Stimulated activated memory B cell treated with anti-CD40 and anti-IgM and Interleukin-4, amounts not matched to agents 10 μg/mL and 1 μg/mL and 100 μg/mL, for 72 hours (primary cell): ENCODE measurements around the gene GSX2.

ENCODE experiments used
- ATAC-seq: fragments of 150-1000 bp; cut with Tn5 transposase; 2 replicates; pipeline ENCODE4 v1.10.0; 2021
- H3K27ac Mint-ChIP-seq: one replicate; pipeline ENCODE4 v1.8.0; 2022; ENCODE audit warnings: mild to moderate bottlenecking, mixed read lengths
- H3K27me3 Mint-ChIP-seq: one replicate; pipeline ENCODE4 v1.8.0; 2022; ENCODE audit warnings: mixed read lengths
- H3K36me3 Mint-ChIP-seq: one replicate; pipeline ENCODE4 v1.8.0; 2022; ENCODE audit warnings: mixed read lengths
- H3K4me1 Mint-ChIP-seq: one replicate; pipeline ENCODE4 v1.8.0; 2022; ENCODE audit warnings: mixed read lengths
- H3K4me3 Mint-ChIP-seq: one replicate; pipeline ENCODE4 v1.8.0; 2022; ENCODE audit warnings: mild to moderate bottlenecking, moderate library complexity, mixed read lengths
- H3K9me3 Mint-ChIP-seq: one replicate; pipeline ENCODE4 v1.8.0; 2022; ENCODE audit warnings: mixed read lengths

The GSX2 gene

GRCh38 chr4:54065282-54066087 lies 34.5 kb upstream of the GSX2 start:
- Mint-ChIP-seq H3K4me1 (peaks cover 37% of the 10 kb centered on the region), H3K9me3 (no peaks in the 10 kb centered on the region), H3K27ac (peak overlapping the region; percentile 96), H3K36me3 (no peaks in the 10 kb centered on the region), H3K4me3 (peak overlapping the region; percentile 90), H3K27me3 (no peaks in the 10 kb centered on the region)
- ATAC-seq, result no peak

DNA sequence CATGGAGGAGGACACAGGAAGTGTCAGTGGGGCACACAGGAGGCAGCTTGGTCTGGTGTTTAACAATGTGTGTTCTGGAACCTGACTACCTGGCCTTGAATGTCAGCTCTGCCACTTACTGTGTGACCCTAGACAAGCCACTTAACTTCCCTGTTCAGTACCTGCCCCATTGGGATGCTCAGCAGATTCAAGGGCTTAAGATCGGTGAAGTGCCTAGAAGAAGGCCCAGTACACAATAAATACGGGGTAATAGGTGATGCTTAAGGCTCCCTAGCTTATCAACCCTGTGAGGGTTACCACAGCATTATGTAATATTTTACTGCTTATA lies 33.9 kb upstream of the GSX2 start:
- Mint-ChIP-seq H3K36me3 (no peaks in the 10 kb centered on the region), H3K27me3 (no peaks in the 10 kb centered on the region), H3K9me3 (no peaks in the 10 kb centered on the region), H3K4me1 (peaks cover 36% of the 10 kb centered on the region), H3K4me3 (no peak overlapping the region), H3K27ac (no peak overlapping the region)
- ATAC-seq, result no peak

GRCh38 chr4:54066718-54067129 lies 33.2 kb upstream of the GSX2 start:
- peaks cover 29% of the 10 kb centered on the region for H3K4me1 Mint-ChIP-seq
- no peaks in the 10 kb centered on the region for H3K9me3 Mint-ChIP-seq
- H3K36me3 Mint-ChIP-seq, result no peaks in the 10 kb centered on the region
- no peak for ATAC-seq
- no peak overlapping the region for H3K4me3 Mint-ChIP-seq
- no peak overlapping the region for H3K27ac Mint-ChIP-seq
- H3K27me3 Mint-ChIP-seq, result no peaks in the 10 kb centered on the region

- Mint-ChIP-seq H3K27me3 (no peaks in the 10 kb centered on the region), H3K36me3 (no peaks in the 10 kb centered on the region), H3K4me3 (no peak overlapping the region), H3K9me3 (no peaks in the 10 kb centered on the region), H3K4me1 (peaks cover 25% of the 10 kb centered on the region), H3K27ac (no peak overlapping the region)
- ATAC-seq, result no peak
Measured at GRCh38 chr4:54067166-54067565, 32.8 kb upstream of the GSX2 start.

DNA sequence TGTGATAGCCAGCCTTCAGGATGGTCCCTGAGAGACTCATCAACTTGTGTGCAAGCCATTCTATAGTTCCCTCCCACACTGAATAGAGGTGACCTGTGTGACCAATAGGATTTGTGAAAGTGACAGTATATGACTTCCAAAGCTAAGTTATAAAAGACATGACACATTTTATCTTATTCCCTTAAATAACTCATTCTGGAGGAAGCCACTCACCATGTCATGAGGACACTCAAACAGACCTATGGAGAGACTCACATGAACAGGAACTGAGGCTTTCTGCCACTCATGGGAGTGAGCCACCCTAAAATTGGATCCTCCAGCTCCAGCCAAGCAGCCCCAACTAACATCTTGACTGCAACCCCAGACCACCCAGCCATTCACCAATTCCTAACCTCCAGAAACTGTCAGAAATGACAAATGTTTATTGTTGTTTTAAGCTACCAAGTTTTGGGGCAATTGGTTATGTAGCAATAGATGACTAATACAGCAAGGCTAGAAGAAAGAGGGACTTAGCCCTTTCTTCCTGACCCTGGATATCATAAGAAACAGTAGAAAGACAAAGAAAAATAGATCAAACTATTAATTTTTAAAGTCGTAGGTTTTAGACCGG lies 26.6 kb upstream of the GSX2 start:
- no peaks in the 10 kb centered on the region for H3K27me3 Mint-ChIP-seq
- ATAC-seq, result no peak
- no peaks in the 10 kb centered on the region for H3K36me3 Mint-ChIP-seq
- no peak overlapping the region for H3K27ac Mint-ChIP-seq
- H3K4me1 Mint-ChIP-seq, result no peaks in the 10 kb centered on the region
- no peaks in the 10 kb centered on the region for H3K9me3 Mint-ChIP-seq
- no peak overlapping the region for H3K4me3 Mint-ChIP-seq

DNA sequence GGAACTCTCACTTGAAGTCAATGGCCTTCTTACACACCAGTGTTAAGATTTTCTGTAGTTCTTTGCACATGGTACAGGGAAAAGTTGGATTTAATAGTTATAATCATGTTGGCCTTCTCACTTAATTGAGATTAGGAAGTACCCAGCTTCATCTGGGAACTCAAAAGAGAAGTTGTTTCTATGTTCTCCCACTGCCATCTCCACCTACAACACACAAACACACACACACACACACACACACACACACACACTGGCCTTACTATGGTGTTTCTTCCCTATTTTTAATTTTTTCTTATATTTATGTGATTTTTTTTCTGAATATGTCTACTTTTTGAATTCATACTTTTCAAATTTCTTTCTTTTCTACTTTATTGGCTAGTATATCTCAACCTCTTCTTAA lies 25.6 kb upstream of the GSX2 start:
- Mint-ChIP-seq H3K36me3 (no peaks in the 10 kb centered on the region), H3K4me1 (no peaks in the 10 kb centered on the region), H3K4me3 (no peak overlapping the region), H3K27ac (no peak overlapping the region), H3K27me3 (no peaks in the 10 kb centered on the region), H3K9me3 (no peaks in the 10 kb centered on the region)
- no peak for ATAC-seq

- Mint-ChIP-seq H3K36me3 (no peaks in the 10 kb centered on the region), H3K4me1 (no peaks in the 10 kb centered on the region), H3K27ac (no peak overlapping the region), H3K27me3 (no peaks in the 10 kb centered on the region), H3K4me3 (no peak overlapping the region), H3K9me3 (no peaks in the 10 kb centered on the region)
- ATAC-seq, result no peak
Measured at GRCh38 chr4:54076673-54077072, 23.3 kb upstream of the GSX2 start.

- Mint-ChIP-seq H3K9me3 (no peaks in the 10 kb centered on the region), H3K36me3 (no peaks in the 10 kb centered on the region), H3K4me1 (no peaks in the 10 kb centered on the region), H3K4me3 (no peak overlapping the region), H3K27me3 (no peaks in the 10 kb centered on the region), H3K27ac (no peak overlapping the region)
- ATAC-seq, result no peak
Measured at GRCh38 chr4:54077812-54078211, 22.2 kb upstream of the GSX2 start.

DNA sequence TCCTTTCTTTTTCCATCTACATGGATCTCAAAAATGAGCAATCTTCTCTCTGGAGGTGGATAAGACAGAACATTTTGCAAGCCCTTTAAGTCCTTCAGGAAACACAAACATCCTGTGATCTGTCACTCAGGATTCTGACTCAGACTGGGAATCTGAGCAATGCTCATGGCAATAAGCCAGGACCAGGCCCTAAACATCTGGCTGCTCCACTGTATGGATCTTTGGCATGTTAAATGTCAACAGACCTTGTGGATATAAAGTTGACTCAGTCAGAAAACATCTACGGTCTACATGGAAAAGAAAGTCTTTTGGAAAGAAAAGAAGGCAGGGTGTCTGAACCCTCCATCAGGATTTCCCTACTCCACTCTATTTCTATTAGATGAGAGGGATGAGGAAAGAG lies 17.8 kb upstream of the GSX2 start:
- Mint-ChIP-seq H3K27ac (no peak overlapping the region), H3K9me3 (no peaks in the 10 kb centered on the region), H3K4me3 (no peak overlapping the region), H3K4me1 (no peaks in the 10 kb centered on the region), H3K27me3 (peaks cover 13% of the 10 kb centered on the region), H3K36me3 (no peaks in the 10 kb centered on the region)
- ATAC-seq, result no peak

DNA sequence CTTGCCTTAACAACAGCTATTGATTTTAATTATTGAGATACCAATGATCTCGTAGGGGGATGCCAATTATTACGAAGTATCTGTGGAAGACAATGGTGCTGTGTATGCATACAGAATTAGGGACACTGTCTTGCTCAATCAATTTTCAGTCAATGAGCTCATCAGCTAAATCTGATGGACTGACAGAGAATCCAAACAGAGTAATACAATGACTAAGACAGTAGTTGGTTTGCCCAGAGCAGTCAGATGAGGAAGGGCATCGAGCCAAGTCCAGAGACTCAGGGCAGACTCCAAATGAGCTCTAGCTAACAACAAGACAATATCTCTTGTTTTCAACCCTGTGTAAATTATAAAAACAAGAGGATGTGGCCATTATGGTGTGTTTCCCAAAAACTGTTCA lies 14.7 kb upstream of the GSX2 start:
- H3K27ac Mint-ChIP-seq, result no peak overlapping the region
- H3K27me3 Mint-ChIP-seq, result peaks cover 23% of the 10 kb centered on the region
- ATAC-seq, result no peak
- H3K4me1 Mint-ChIP-seq, result no peaks in the 10 kb centered on the region
- no peak overlapping the region for H3K4me3 Mint-ChIP-seq
- H3K9me3 Mint-ChIP-seq, result no peaks in the 10 kb centered on the region
- H3K36me3 Mint-ChIP-seq, result no peaks in the 10 kb centered on the region

GRCh38 chr4:54089875-54090274 lies 10.1 kb upstream of the GSX2 start:
- Mint-ChIP-seq H3K36me3 (no peaks in the 10 kb centered on the region), H3K9me3 (no peaks in the 10 kb centered on the region), H3K4me1 (peaks cover 27% of the 10 kb centered on the region), H3K27ac (no peak overlapping the region), H3K4me3 (no peak overlapping the region), H3K27me3 (peaks cover 53% of the 10 kb centered on the region)
- no peak for ATAC-seq

DNA sequence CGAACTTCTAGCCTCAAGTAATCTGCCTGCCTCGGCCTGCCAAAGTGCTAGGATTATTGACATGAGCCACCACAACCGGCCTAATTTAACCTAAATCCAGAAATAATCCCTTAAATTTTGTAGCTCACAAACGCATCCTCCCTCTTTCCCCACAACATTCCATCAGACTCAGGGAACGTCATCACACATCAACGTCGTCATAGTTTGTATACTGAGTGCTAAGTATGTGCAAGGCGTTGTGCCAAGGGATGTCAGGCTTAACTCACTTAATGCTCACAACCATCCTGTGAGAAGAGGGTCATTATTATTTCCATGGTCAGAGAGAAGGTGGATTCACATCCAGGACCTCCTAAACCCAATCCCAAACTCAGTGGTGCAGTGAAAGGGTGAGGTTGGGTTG lies 9.6 kb upstream of the GSX2 start:
- Mint-ChIP-seq H3K9me3 (no peaks in the 10 kb centered on the region), H3K4me1 (peaks cover 27% of the 10 kb centered on the region), H3K4me3 (no peak overlapping the region), H3K27me3 (peaks cover 58% of the 10 kb centered on the region), H3K27ac (no peak overlapping the region), H3K36me3 (no peaks in the 10 kb centered on the region)
- no peak for ATAC-seq

GRCh38 chr4:54090804-54091623 lies 8.9 kb upstream of the GSX2 start:
- no peaks in the 10 kb centered on the region for H3K9me3 Mint-ChIP-seq
- peaks cover 64% of the 10 kb centered on the region for H3K27me3 Mint-ChIP-seq
- ATAC-seq, result peak; percentile 67
- no peaks in the 10 kb centered on the region for H3K36me3 Mint-ChIP-seq
- no peak overlapping the region for H3K27ac Mint-ChIP-seq
- H3K4me1 Mint-ChIP-seq, result peaks cover 27% of the 10 kb centered on the region
- H3K4me3 Mint-ChIP-seq, result peak overlapping the region; percentile 45

DNA sequence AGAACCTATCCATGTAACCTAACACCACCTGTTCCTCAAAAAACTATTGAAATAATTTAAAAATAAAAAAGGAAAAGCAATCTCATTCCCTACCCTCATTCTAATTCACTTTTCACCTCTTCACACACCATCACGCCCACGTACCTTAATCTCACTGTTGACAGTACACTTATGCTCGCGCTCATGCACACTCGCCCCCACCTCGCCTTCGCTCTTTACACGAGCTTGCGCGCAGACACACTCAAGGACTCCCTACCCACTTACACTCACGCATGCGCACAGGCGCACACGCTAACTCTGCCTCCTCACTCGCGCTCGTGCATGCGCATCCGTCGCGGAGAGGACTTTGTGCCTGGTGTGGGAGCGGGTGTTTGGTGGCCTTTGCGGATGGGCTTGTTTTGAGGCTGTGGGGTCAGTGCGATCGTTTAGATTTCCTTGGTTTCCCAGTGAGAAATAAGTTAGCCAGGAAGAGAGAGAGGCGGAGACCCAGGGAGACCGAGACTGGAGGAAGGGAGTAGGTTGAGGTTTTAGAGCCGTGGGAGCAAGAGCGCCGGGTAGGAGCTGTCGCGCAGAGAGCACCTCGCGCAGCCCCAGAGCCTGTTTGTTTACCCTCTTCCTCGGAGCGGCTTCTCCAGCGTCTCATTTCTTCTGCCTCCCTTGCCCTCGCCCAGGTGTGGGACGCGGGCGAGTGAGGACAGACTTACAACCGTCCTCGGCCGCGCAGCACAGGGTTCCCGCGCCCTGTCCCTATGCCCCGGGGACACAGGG lies 8.1 kb upstream of the GSX2 start:
- H3K27ac Mint-ChIP-seq, result peak overlapping the region; percentile 0
- H3K9me3 Mint-ChIP-seq, result no peaks in the 10 kb centered on the region
- no peaks in the 10 kb centered on the region for H3K36me3 Mint-ChIP-seq
- H3K4me3 Mint-ChIP-seq, result peak overlapping the region; percentile 79
- ATAC-seq, result peak; percentile 77
- H3K27me3 Mint-ChIP-seq, result peaks cover 72% of the 10 kb centered on the region
- H3K4me1 Mint-ChIP-seq, result peaks cover 34% of the 10 kb centered on the region
